Measurements from ENCODE around the gene MAP3K2.
"Not testable (repeated sequence)": the region's sequence is repeated elsewhere in the genome, so short reads cannot be mapped to it uniquely, and the experiment has no call there.

The MAP3K2 gene

DNA sequence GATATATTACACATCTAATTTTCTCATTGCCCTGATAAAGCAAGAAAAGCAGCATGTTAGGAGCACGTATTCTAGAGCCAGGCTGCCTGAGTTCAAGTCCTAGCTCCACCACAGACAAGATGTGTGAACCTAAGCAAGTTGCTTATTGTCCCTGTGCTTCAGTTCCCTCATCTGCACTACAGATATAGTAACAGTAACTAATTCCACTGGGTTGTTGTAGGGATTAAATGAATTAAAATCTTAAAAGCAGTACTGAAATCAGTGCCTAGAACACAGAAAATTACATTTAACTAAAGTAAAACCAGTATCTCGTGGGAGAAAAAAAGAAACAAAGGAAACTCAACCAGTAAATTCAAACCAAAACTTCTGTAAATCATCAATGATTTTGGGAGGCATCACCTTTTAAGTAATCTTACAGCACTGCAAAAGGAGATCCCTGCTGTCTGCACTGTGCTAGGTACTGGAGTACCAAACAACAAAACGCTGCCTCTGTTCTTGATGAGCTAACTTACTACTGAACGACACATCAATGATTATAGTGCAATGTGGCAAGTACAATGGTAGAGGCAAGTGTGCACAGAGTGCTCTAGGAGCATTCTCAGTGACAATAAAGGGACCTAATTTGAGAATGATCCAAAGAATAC is 7.9 kb downstream of the MAP3K2 start:
- no peak for DNase-seq (ENCODE audit: low read depth)

GRCh38 chr2:127378720-127379119 is 9.1 kb downstream of the MAP3K2 start:
- no peak for DNase-seq (ENCODE audit: low read depth)

- no peak for DNase-seq (ENCODE audit: low read depth)
These were observed 10.5 kb downstream of the MAP3K2 start for GRCh38 chr2:127377262-127377661.

DNA sequence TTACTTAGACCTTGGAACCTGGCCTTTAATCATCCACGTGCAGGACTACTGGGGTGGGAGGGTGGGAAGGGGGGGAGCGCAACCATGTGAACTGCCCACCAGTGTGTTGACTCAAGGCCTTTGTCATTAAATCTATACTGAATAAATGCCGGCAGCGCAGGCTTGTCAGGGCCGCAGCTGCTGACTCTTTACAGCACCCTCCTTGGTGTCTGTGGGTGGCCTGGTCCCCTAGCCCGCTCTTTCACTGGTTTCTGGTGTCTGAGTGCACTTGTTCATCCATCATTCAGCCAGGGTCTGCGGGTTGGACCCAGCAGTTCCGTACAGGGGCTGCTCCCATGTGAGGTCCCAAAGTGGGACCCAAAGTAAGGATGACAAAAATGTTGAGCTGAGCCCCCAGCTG is 11.5 kb downstream of the MAP3K2 start:
- DNase-seq (ENCODE audit: low read depth) = no peak

GRCh38 chr2:127373362-127374083 is 14.3 kb downstream of the MAP3K2 start:
- DNase-seq (ENCODE audit: low read depth) = no peak

DNA sequence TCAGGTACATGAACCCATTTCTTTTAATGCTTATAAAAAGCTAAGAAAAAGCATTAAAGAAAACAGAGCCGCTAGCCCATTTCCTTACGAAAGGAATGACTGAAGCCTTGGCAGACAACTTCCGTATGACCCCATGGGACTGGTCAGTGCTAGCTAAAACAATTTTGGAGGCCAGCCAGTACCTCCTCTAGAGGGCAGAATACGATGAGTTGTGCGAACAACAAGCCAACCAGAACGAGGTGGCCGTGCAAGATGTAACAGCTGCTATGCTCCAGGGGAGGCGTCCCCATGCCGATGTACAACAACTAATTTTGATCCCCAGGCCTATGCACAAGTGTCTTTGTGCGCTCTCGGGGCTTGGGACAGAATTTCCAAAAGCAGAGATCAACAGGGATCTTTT is 16.7 kb downstream of the MAP3K2 start:
- no peak for DNase-seq (ENCODE audit: low read depth)

- DNase-seq (ENCODE audit: low read depth) = no peak
These were observed 17.8 kb downstream of the MAP3K2 start for GRCh38 chr2:127370010-127370409.

DNA sequence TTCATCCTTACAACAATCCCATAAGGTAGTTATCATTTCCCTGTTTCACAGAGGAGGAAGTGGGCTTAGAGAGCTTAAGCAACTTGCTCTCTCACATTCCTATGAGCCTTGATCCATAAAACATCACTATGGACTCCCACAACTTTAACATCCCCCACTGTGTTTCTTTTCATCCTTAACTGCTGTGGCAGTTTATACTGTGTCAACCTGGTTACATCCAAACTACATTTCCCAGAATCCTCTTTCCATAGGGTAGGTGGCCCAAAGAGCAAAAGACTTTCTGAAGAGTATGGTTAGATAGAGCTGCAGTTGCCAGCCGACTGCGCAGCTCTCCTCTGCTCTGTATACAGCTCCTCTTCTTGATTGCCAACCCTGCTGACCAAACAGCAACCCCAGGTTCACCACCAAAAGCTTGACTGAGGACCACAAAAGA is 22.5 kb downstream of the MAP3K2 start:
- peak; percentile 63 for DNase-seq (ENCODE audit: low read depth)

GRCh38 chr2:127362971-127363370 is 24.8 kb downstream of the MAP3K2 start:
- DNase-seq (ENCODE audit: low read depth) = peak; percentile 92

GRCh38 chr2:127361929-127362885 is 25.6 kb downstream of the MAP3K2 start:
- DNase-seq (ENCODE audit: low read depth) = no peak

GRCh38 chr2:127360242-127360641 is 27.5 kb downstream of the MAP3K2 start:
- no peak for DNase-seq (ENCODE audit: low read depth)

- DNase-seq (ENCODE audit: low read depth) = no peak
These were observed 28.3 kb downstream of the MAP3K2 start for GRCh38 chr2:127359520-127359919.

DNA sequence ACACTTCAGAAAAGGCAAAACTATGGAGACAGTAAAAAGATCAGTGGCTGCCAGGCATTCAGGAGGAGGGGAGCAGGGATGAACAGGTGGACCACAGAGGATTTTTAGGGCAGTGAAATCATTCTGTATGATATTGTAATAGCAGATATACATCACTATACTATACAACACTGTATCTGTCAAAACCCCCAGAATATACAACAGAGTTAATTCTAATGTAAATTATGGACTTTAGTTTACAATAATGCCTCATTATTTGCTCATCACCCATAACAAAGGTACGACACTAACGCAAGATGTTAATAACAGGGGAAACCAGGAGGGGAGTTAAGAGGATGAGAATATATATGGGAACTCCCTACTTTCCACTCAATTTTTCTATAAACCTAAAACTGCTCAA is 28.8 kb downstream of the MAP3K2 start:
- DNase-seq (ENCODE audit: low read depth) = no peak

DNA sequence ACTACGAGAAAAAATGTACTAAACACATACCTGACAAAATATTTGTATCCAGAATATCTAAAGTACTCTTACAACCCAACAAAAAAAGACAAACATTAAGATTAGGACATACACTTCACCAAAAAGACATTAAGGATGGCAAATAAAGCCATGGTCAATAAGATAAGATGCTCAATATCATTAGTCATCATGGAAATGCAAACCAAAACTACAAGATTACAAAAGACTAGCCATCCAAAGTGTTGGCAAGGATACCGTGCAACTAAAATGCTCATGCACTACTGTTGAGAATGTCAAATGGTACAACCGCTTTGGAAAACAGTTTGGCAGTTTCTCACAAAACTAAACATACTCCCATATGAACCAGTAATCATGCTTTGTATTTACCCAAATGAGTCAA is 29.7 kb downstream of the MAP3K2 start:
- DNase-seq (ENCODE audit: low read depth) = peak; percentile 49

DNA sequence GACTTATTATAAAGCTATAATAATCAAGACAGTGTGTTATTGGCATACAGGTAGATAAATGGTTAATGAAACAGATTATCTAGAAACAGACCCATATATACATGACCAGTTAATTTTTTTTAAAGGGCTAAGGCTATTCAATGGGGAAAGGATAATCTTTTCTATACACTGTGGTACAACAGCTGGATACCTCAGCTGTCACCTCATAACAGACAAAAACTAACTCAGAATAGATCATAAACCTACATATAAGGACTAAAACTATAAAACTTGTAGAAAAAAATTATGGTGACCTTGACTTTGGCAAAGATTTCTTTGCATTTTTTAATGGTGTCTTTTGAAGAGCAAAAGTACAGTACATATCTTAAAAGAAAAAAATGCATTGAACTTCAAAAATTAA is 30.2 kb downstream of the MAP3K2 start:
- no peak for DNase-seq (ENCODE audit: low read depth)

GRCh38 chr2:127356531-127356930 is 31.2 kb downstream of the MAP3K2 start:
- no peak for DNase-seq (ENCODE audit: low read depth)

GRCh38 chr2:127355407-127356008 is 32.3 kb downstream of the MAP3K2 start:
- peak; percentile 14 for DNase-seq (ENCODE audit: low read depth)

DNA sequence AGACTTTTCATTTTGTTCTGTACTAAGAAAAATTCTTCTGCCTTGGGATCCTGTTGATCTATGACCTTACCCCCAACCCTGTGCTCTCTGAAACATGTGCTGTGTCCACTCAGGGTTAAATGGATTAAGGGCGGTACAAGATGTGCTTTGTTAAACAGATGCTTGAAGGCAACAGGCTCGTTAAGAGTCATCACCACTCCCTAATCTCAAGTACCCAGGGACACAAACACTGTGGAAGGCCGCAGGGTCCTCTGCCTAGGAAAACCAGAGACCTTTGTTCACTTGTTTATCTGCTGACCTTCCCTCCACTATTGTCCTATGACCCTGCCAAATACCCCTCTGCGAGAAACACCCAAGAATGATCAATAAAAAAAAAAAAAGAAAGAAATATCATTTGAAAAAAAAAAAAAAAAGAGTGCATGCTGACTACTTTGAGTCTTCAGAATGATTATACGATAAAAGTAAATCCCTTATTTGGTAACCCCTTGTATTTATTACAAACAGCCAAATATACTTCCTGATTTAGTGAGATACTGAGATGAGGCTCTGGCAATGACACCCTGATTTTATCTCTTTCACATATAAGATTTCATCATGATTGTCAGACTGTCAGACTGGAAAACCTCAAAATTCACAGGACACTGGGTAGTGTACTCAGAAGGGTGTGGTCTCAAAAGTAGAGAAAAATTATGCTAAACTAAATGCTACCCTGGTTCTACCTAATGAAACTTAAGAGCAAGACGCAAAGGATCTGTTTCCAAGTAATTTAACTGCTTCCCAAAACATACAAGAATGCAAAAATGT is 33.7 kb downstream of the MAP3K2 start:
- peak; percentile 42 for DNase-seq (ENCODE audit: low read depth)

GRCh38 chr2:127353223-127353622 is 34.6 kb downstream of the MAP3K2 start:
- DNase-seq (ENCODE audit: low read depth) = not testable (repeated sequence)

GRCh38 chr2:127351603-127352002 is 36.2 kb downstream of the MAP3K2 start:
- no peak for DNase-seq (ENCODE audit: low read depth)

- peak; percentile 78 for DNase-seq (ENCODE audit: low read depth)
These were observed 39.3 kb downstream of the MAP3K2 start for GRCh38 chr2:127348426-127349000.
